Tongue (tissue), 2 donors: ENCODE measurements around the gene DEPP1. TPM values are rescaled to one million over a fixed set of nuclear protein-coding genes. Genes with fewer than 3 reads are reported as not detected.

ENCODE experiments used
- DNase-seq: peaks from one replicate; pipeline ENCODE4 v3.0.0-alpha.2; 2015
- total RNA-seq: library from RNA; depleted of rRNA; stranded (reverse); fragments of >200 nt; gene quantifications from one replicate; pipeline ENCODE4 v1.2.3, GENCODE V29; 2014

The DEPP1 gene
- total RNA-seq, 1 donor from 2014 or later, result 44.6 TPM

DNA sequence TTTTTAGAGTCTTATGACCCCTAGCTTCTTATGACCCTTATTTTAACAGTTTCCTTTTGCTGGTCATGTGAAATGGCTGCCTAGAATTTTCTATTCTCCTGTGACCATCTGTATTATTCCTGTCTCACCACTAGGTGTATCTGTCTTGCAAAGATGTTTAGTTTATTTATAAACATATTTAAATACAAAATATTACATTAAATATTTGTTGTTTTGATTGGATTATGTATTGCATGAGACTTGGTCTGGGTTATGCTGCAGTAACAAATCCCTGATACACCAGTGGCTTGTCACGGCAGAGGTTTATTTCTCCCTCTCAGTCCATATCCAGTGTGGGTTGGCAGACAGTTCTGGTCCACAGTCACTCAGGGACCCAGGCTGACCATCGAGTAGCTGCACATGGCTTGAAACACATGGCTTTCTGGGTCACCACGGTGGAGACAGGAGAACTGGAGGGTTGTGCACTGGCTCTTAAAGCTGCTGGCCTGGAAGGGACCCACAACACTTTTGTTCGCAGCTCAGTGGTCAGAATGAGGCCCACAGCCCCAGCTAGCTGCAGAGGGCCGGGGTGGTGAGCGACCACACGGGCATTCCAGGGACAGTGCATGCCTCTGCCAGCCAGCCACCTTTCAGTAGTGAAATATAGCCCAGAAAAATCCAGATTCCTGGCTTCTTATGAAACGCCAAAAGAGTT, 11.6 kb downstream of the DEPP1 start:
- DNase-seq, result no peak

- DNase-seq, result no peak
Measured at GRCh38 chr10:44966129-44966815, 12.3 kb downstream of the DEPP1 start.

- DNase-seq, result peak; percentile 77
Measured at GRCh38 chr10:44965651-44966097, 12.9 kb downstream of the DEPP1 start.

DNA sequence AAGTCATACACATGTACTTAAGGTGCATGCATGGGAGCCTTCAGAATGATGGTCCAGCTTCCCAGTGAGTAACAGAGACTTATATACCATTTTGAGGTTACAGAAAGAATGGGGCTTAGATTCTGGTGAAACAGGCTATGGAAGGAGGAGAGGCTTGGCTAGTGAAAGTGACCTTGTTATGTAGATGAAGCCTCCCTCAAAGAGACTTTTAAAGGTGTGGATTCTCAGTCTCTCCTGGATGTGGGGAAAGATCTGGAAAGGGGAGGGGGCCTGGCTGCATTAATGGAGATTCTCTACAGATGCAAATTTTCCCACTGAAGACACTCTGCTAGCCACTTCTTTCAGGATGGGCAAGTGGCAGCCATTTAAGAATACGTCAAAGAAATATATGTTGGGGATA, 13.5 kb downstream of the DEPP1 start:
- no peak for DNase-seq

DNA sequence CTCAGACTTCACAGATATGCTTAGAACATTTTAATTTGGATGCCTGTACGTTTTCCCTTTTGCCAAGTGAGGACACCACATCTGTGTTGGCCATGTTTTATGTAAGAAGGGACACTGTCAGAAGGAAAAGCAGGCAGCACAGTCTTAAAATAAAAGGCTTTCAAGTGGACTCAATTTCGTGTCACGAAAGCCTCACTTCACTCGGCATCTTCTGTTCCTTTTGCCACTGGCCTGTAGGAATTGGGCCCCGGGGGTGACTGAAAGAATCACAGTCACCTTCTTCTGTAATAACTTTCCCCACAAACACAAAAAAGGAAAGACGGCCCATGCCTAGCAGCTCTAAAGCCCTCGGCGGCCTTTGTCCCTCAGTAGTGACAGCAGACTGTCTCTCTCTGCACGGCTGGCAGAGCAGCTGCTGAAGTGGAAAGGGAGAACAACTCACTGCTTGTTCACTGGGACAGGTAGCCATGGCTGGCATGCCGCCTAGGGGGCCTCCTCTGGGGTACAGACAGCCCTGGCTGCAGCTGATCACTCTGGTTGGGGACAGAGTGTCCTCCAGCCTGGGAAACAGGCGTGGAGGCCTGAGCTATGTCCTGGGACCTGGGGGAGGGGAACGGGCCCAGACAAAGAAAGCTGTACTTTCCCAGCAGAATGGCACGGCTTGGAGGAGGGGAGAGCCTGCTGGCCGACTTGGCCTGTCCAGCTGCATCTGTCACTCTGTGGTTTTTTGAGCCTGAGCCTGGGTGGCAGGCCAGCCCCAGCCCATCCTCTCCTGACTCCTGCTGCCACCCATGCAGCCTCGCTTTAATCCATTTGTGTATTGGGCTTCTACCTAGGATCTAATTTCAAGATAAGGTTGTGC, 14.6 kb downstream of the DEPP1 start:
- peak; percentile 96 for DNase-seq

DNA sequence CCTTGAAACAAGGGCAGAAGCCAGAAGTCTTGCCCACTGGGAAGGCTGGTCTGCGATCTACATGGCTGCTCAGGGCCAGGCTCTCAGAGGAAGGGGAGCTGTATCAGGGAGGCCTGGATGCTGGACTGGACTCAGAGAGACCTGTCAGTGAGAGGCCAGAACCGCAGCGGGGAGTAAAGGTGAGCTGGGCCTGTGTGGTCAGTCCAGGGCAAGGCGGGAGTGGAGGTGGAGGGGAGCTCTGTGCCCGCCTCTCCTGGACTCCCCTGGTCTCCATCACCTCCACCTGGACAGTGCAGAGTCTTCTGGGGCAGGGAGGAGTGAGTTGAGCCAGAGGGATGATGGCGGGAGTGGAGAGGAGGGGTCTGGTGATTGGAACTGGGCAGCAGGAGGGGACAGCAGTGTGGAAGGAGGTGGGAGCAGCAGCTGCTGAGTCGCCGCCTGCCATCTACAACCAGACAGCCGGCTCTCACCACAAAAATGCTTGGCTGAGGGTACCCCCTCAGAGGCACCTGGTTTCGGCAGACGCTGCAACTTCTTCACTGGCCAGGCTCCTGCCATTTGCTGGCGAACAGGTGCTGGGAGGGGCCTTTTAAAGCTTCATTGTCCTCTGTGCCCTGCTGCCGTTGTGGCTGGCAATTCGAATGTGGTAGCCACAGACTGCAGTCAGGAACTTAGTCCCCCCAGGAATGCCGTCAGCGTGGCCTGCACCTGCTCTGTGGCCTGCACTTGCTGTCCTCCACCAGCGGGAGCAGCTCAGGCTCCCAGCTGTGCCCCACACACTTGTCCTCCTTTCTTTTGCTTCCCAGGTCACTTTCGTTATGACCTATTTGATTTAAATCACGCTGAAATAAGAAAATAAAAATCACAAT, 15.5 kb downstream of the DEPP1 start:
- peak; percentile 89 for DNase-seq

- DNase-seq, result no peak
Measured at GRCh38 chr10:44961931-44962750, 16.5 kb downstream of the DEPP1 start.

- DNase-seq, result no peak
Measured at GRCh38 chr10:44961230-44961571, 17.4 kb downstream of the DEPP1 start.

GRCh38 chr10:44960482-44961229, 18.0 kb downstream of the DEPP1 start:
- DNase-seq, result no peak

- DNase-seq, result no peak
Measured at GRCh38 chr10:44960088-44960460, 18.5 kb downstream of the DEPP1 start.

DNA sequence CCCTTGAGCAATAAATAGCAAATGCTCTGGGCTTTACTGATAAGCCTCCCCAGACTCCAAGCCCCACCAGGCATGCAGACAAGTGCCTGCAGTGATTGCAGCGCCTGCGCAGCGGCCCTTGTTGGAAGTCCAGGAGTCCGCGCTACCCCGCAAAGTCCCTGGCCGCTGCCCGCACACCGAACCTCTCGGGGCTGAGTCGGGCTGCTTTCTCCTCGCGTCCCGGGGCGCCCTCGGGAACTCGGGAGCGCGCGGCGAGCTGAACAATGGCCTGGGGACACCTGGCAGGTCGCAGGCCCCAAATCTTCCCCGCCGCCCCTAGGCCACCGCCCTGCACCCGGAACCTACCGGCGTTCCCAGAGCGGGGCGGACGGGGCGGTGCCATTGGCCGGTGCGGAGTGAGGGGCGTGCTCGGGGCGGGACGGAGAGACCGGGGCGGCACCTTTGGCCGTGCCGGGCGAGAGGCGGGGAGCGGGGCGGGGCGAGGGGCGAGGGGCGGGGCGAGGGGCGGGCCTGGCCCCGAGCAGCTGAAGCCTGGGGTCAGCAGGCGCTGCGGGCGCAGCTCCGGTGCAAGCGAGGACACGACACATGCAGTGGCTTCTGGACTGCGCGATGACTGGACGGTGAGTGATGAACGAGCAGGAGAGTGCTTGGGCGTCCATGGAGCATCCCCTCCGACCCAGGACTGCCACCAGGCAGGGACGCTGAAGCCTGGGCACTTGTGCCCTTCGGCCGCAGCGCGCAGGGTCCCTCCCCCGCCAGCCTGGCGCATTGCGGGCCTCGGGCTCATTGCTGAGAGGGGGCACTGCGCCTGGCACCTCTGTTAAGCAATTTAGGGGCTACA, 19.1 kb downstream of the DEPP1 start, which contains the start of gene RASSF4:
Gene RASSF4, plus strand, starts transcription at position 556 of the 841 bp plus-strand sequence. CDS start 10,401 bp downstream, outside the sequence.
- peak; percentile 95 for DNase-seq

GRCh38 chr10:44958898-44959246, 19.7 kb downstream of the DEPP1 start:
- DNase-seq, result no peak

GRCh38 chr10:44958196-44958897, 20.3 kb downstream of the DEPP1 start:
- DNase-seq, result no peak

DNA sequence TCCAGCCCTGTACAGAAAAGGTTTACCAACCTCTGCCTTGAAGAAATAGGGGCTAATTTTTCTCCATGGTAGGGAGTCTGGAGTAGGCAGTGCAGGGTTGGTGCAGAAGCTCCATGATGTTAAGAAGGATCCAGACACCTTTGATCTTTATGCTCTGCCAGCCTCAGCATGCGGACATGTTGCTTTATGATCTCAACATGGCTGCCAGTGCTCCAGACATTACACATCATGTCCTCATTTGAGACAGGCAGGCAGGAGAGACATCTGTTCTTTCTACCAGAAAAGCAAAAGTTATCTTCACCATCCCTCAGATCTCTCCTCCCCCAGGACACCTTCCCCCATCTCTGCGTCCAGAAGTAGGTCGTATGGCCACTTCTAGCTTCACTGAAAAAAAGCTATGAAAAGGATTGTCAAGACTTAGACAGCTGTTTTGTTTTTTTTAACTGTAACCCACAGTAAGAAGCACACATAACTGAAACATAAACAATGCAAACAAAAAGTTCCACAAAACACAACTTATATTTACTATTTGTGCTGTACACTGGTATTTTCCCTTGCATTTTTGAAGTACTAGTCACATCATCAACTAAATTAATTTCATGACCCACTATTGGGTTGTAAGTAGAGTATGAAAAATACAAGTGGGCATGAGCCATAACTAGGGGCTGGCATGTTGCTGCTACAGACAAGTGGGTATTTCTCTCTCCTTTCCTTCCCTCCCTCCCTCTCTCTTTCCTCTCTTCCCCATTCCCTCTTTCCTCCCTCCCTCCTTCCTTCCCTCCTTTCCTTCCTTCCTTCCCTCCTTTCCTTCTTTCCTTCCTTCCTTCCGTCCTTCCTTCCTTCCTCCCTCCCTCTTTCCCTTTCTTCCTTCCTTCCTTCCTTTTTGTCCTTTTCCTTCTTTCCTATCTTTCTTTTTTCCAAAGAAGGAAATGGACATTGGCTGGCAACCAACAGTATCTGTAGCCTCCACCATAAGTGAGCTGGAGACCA, 21.6 kb downstream of the DEPP1 start:
- DNase-seq, result no peak

- DNase-seq, result no peak
Measured at GRCh38 chr10:44956226-44956625, 22.4 kb downstream of the DEPP1 start.

DNA sequence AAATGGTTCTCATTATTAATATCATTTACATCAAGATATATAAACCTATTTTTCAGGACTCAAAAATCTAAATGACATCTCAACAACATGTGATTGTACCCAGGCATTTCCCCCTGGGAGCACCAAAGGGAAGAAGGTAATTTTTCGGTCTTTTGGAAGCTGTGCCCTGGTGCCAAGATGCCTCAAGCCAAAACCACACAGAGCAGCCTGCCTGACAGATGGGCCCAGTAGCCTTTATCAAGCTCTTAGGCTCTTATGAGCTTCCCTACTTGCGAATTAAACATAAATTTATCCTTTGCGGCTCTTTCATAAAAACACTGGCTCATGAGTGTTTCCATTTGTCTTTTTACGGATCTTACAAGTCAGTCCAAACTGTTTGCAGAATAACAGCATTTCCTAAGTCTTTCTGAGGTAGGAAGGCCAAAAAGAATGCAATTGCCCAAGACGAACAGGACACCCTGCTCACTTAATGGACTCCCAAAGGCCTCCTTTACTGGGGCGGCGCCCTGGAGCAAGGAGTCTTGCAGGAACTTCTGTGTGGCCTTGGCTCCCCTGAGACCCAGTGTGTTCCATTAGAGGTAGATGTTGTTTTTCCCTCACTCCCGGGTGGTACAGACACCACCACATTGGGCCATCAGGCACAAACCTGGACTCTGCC, 23.1 kb downstream of the DEPP1 start:
- DNase-seq, result no peak

DNA sequence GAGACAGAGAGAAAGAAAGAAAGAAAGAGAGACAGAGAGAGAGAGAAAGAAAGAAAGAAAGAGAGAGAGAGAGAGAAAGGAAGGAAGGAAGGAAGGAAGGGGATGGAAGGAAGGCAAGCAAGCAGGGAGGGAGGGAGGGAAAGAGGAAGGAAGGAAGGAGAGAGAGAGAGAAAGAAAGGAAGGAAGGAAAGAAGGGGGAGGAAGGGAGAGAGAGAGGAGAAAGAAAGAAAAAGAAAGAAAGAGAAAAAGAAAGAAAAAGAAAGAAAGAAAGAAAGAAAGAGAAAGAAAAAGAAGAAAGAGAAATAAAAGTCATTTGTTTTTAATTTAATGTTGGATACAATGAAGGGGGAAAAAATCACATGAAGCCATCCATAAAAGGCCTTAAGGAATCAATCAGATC, 23.6 kb downstream of the DEPP1 start:
- DNase-seq, result no peak
